ENCODE results near the gene NUDT9.
"Not testable (repeated sequence)": the region's sequence is repeated elsewhere in the genome, so short reads cannot be mapped to it uniquely, and the experiment has no call there.

NUDT9 gene, protein sequence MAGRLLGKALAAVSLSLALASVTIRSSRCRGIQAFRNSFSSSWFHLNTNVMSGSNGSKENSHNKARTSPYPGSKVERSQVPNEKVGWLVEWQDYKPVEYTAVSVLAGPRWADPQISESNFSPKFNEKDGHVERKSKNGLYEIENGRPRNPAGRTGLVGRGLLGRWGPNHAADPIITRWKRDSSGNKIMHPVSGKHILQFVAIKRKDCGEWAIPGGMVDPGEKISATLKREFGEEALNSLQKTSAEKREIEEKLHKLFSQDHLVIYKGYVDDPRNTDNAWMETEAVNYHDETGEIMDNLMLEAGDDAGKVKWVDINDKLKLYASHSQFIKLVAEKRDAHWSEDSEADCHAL

DNA sequence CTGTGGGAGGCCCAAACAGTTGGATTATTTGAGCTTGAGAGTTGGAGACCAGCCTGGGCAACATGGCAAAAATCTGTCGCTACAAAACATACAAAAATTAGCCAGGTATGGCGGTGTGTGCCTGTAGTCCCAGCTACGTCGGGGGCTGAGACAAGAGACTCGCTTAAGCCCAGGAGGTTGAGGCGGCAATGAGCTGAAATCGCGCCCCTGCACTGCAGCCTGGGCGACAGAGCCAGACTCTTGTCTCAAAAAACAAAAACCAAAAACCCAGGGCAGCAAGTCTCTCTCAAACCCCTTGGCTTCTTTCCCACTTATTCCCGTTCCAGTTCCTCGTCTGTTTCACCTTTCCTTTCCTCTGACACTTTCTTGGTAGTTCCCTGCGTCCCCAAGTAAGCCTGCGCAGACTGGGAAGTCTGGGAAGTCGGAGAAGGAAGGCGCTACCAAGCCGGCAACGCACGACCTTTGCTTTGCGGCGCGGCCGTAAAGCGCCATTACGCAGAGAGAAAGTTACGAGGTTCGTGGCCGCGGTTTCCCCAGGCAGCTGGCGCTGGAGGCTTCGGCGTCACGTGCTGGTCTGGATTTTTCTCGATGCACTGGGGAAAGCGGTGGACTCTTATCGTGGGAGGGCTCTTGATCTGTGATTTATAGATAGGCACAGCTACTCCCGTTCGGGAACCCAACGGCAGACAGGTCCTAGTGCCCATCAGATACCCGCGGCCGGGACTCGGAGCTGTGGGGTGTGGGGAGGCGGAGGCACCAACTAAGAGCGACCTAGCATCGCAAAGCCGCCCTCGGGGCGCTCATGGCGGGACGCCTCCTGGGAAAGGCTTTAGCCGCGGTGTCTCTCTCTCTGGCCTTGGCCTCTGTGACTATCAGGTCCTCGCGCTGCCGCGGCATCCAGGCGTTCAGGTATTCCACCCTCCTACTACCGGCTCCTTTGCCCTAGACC, at the start of gene NUDT9:
Gene NUDT9 (plus strand): TSS at position 470 of the 949 bp plus-strand sequence. CDS start 333 bp downstream, at position 803.
- Histone ChIP-seq H3K9me3 (ENCODE audit: control insufficient read depth, low read length) (no peaks in the 10 kb centered on the region), H3K9ac (ENCODE audit: low read length) (peak within 1 kb of the TSS; percentile 96), H3K36me3 (ENCODE audit: control insufficient read depth, insufficient read depth, low read length, severe bottlenecking) (no peaks in the 10 kb centered on the region), H3K4me1 (ENCODE audit: control insufficient read depth, insufficient read depth, low read length) (peaks cover 17% of the 10 kb centered on the region), H3K27me3 (replicated peaks; ENCODE audit: control insufficient read depth, insufficient read depth, low read length) (no peaks in the 10 kb centered on the region), H3K4me3 (ENCODE audit: low read length) (peak within 1 kb of the TSS; percentile 97)
- DNase-seq (ENCODE audit: low read depth): peak; percentile 96

DNA sequence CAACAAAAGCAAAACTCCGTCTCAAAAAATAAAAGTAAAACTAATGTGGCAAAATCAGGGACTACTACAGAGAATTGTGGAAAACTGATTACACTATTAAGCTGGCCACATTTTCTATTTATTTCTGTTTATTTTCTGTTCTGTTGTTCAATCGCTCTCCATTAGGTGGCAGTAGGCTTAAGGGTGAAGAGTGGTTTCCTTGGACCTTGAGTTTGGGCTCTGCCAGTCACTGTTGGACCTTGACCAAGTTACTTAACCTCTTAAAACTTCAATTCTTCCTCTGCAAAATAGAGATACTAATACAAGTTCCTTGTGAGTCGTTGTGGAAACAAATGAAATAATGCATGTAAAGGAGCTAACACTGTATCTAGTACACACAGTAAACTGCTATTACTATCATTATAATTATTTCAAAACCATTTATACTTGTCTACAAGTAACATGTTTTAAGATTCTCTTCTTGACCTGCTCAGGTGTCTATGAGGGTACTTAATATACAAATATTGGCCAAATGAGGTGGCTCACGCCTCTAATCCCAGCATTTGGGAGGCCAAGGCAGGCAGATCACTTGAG, 46.6 kb upstream of the NUDT9 start:
- peaks cover 12% of the 10 kb centered on the region for H3K36me3 ChIP-seq (ENCODE audit: control insufficient read depth, insufficient read depth, low read length, severe bottlenecking)
- no peaks in the 10 kb centered on the region for H3K27me3 ChIP-seq (replicated peaks; ENCODE audit: control insufficient read depth, insufficient read depth, low read length)
- H3K9me3 ChIP-seq (ENCODE audit: control insufficient read depth, low read length): no peaks in the 10 kb centered on the region
- peak; percentile 91 for DNase-seq (ENCODE audit: low read depth)
- H3K4me1 ChIP-seq (ENCODE audit: control insufficient read depth, insufficient read depth, low read length): peaks cover 14% of the 10 kb centered on the region
- no peak overlapping the region for H3K4me3 ChIP-seq (ENCODE audit: low read length)
- peak overlapping the region; percentile 44 for H3K9ac ChIP-seq (ENCODE audit: low read length)

DNA sequence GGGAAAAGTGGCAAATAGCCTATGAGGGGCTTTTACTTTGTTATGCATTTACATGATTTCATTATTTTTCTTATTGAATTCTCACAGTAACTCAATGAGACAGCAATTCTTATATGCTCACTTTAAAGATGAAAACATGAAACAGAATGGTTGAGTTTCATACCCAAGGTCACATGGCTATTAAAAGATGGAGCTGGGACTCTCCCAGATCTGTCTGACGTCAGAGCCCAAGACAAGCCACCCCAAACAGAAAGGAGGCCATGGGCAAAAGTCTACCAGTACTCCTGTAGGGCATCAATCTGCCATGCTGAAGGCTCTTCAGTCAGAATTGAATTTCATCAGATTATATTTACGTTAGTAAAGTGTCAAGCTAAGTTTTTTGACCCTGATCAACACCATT, 44.6 kb upstream of the NUDT9 start:
- H3K36me3 ChIP-seq (ENCODE audit: control insufficient read depth, insufficient read depth, low read length, severe bottlenecking): peaks cover 7% of the 10 kb centered on the region
- H3K27me3 ChIP-seq (replicated peaks; ENCODE audit: control insufficient read depth, insufficient read depth, low read length): no peaks in the 10 kb centered on the region
- H3K4me3 ChIP-seq (ENCODE audit: low read length): no peak overlapping the region
- no peaks in the 10 kb centered on the region for H3K9me3 ChIP-seq (ENCODE audit: control insufficient read depth, low read length)
- H3K4me1 ChIP-seq (ENCODE audit: control insufficient read depth, insufficient read depth, low read length): peaks cover 14% of the 10 kb centered on the region
- H3K9ac ChIP-seq (ENCODE audit: low read length): no peak overlapping the region
- no peak for DNase-seq (ENCODE audit: low read depth)

DNA sequence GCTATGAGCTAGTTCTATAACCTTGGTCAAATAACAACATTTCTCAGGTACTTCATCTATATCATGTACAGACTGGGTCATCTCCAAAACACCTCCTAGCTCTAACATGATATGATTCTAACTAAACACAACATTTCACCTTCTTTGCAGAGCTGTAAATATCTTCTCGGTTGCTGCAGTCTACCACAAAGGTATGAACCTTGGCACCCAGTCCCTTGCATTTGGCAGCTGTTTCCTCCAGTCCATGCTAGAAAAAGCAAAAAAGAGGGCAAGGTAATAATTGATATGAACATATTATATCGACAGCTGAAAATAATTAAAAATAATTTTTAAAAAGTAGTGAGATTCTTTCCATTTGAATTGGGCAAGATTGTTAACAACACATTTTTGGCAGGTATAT, 40.3 kb upstream of the NUDT9 start:
- H3K9ac ChIP-seq (ENCODE audit: low read length): no peak overlapping the region
- no peak for DNase-seq (ENCODE audit: low read depth)
- H3K4me1 ChIP-seq (ENCODE audit: control insufficient read depth, insufficient read depth, low read length): no peaks in the 10 kb centered on the region
- H3K4me3 ChIP-seq (ENCODE audit: low read length): no peak overlapping the region
- no peaks in the 10 kb centered on the region for H3K27me3 ChIP-seq (replicated peaks; ENCODE audit: control insufficient read depth, insufficient read depth, low read length)
- H3K36me3 ChIP-seq (ENCODE audit: control insufficient read depth, insufficient read depth, low read length, severe bottlenecking): peaks cover 7% of the 10 kb centered on the region
- H3K9me3 ChIP-seq (ENCODE audit: control insufficient read depth, low read length): no peaks in the 10 kb centered on the region

DNA sequence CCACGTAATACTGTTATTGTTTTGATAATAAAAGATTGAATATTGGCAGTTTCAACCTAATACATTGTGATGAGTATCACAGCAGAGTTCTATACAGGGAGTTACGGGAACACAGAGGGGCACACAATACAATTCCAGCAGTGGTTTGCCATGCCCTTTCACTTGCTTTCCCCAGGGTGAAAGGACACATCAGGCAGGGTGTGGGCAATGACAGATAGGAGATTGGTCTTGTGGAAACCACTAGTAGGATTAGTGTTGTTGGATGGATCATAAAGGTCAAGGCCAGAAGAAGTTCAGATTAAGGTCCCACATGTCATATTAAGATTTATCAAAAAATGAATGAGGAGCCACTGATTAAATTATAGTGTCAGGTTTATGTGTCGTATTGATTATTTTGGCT, 39.4 kb upstream of the NUDT9 start:
- Histone ChIP-seq H3K9ac (ENCODE audit: low read length) (no peak overlapping the region), H3K36me3 (ENCODE audit: control insufficient read depth, insufficient read depth, low read length, severe bottlenecking) (peaks cover 7% of the 10 kb centered on the region), H3K27me3 (replicated peaks; ENCODE audit: control insufficient read depth, insufficient read depth, low read length) (no peaks in the 10 kb centered on the region), H3K9me3 (ENCODE audit: control insufficient read depth, low read length) (no peaks in the 10 kb centered on the region), H3K4me1 (ENCODE audit: control insufficient read depth, insufficient read depth, low read length) (no peaks in the 10 kb centered on the region), H3K4me3 (ENCODE audit: low read length) (no peak overlapping the region)
- DNase-seq (ENCODE audit: low read depth): no peak

DNA sequence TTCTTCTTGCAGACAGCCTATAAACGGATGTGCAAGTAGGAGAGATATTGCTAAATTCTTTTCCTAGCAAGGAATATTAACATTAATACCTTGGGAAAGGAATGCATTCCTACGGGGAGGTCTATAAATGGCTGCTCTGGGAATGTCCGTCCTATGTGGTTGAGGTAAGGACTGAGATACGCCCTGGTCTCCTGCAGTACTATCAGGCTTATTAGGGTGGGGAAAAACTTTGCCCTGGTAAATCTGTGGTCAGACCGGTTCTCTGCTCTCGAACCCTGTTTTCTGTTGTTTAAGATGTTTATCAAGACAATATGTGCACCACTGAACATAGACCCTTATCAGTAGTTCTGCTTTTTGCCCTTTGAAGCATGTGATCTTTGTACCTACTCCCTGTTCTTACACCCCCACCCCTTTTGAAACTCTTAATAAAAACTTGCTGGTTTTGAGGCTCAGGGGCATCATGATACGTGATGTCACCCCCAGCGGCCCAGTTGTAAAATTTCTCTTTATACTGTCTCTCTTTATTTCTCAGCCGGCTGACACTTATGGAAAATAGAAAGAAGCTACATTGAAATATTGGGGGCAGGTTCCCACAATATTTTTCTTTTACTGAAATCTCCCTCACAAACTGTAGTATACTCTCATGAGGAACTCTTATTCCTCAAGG, 37.8 kb upstream of the NUDT9 start:
- H3K36me3 ChIP-seq (ENCODE audit: control insufficient read depth, insufficient read depth, low read length, severe bottlenecking); H3K9ac ChIP-seq (ENCODE audit: low read length); H3K4me3 ChIP-seq (ENCODE audit: low read length); DNase-seq (ENCODE audit: low read depth); H3K27me3 ChIP-seq (replicated peaks; ENCODE audit: control insufficient read depth, insufficient read depth, low read length); H3K4me1 ChIP-seq (ENCODE audit: control insufficient read depth, insufficient read depth, low read length); H3K9me3 ChIP-seq (ENCODE audit: control insufficient read depth, low read length): not testable (repeated sequence)

DNA sequence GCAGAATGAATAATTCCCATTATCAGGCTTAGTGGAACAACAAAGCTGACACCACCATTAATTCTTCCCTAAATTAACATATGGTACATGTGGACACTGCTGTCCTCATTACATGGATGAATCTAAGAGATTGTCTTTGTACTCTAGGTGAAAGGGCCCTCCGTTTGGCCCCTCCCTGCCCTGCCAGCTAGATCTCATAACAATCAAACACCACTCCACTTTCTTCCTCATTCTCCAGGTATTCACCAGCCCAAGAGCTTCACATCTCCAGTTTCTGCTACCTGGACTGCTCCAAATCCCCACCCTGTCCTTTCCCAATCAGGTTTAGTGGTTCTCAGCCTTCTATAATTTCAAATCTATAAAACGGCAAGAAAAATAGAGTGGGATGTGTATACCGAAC, 35.1 kb upstream of the NUDT9 start:
- Histone ChIP-seq H3K9ac (ENCODE audit: low read length) (no peak overlapping the region), H3K27me3 (replicated peaks; ENCODE audit: control insufficient read depth, insufficient read depth, low read length) (no peaks in the 10 kb centered on the region), H3K36me3 (ENCODE audit: control insufficient read depth, insufficient read depth, low read length, severe bottlenecking) (no peaks in the 10 kb centered on the region), H3K4me1 (ENCODE audit: control insufficient read depth, insufficient read depth, low read length) (peaks cover 8% of the 10 kb centered on the region), H3K9me3 (ENCODE audit: control insufficient read depth, low read length) (peaks cover 4% of the 10 kb centered on the region), H3K4me3 (ENCODE audit: low read length) (no peak overlapping the region)
- no peak for DNase-seq (ENCODE audit: low read depth)

DNA sequence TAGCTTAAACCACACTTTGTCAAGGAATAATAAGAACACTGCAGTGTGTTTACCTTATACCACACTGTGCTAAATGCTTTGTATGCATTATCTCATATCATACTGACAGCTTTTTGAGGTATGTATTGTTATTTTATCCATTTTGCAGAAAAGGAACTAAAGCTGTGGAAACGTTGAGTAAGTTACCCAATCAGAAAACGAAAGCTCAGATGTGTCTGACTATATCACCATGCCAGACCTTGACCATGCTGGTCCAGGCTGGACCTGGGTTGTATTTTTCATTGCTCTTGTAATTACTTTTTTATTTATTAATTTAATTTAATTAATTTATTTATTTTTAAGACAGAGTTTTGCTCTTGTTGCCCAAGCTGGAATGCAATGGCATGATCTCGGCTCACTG, 33.5 kb upstream of the NUDT9 start:
- peak overlapping the region; percentile 56 for H3K4me3 ChIP-seq (ENCODE audit: low read length)
- H3K27me3 ChIP-seq (replicated peaks; ENCODE audit: control insufficient read depth, insufficient read depth, low read length): no peaks in the 10 kb centered on the region
- peaks cover 4% of the 10 kb centered on the region for H3K9me3 ChIP-seq (ENCODE audit: control insufficient read depth, low read length)
- H3K36me3 ChIP-seq (ENCODE audit: control insufficient read depth, insufficient read depth, low read length, severe bottlenecking): no peaks in the 10 kb centered on the region
- DNase-seq (ENCODE audit: low read depth): no peak
- H3K9ac ChIP-seq (ENCODE audit: low read length): no peak overlapping the region
- peaks cover 8% of the 10 kb centered on the region for H3K4me1 ChIP-seq (ENCODE audit: control insufficient read depth, insufficient read depth, low read length)

DNA sequence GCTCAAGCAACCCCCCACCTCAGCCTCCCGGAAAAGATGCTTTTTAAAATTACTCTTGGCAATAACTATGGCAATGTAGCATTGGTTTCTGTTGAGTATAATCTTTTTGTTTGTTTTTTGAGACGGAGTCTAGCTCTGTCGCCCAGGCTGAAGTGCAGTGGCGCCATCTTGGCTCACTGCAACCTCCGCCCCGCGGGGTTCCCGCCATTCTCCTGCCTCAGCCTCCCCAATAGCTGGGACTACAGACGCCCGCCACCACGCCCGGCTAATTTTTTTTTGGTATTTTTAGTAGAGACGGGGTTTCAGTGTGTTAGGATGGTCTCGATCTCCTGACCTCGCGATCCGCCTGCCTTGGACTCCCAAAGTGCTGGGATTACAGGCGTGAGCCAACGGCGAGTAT, 32.3 kb upstream of the NUDT9 start:
- not testable (repeated sequence) for DNase-seq (ENCODE audit: low read depth); H3K4me1 ChIP-seq (ENCODE audit: control insufficient read depth, insufficient read depth, low read length); H3K27me3 ChIP-seq (replicated peaks; ENCODE audit: control insufficient read depth, insufficient read depth, low read length); H3K36me3 ChIP-seq (ENCODE audit: control insufficient read depth, insufficient read depth, low read length, severe bottlenecking); H3K9me3 ChIP-seq (ENCODE audit: control insufficient read depth, low read length)
- peak overlapping the region; percentile 91 for H3K4me3 ChIP-seq (ENCODE audit: low read length)
- peak overlapping the region; percentile 92 for H3K9ac ChIP-seq (ENCODE audit: low read length)

DNA sequence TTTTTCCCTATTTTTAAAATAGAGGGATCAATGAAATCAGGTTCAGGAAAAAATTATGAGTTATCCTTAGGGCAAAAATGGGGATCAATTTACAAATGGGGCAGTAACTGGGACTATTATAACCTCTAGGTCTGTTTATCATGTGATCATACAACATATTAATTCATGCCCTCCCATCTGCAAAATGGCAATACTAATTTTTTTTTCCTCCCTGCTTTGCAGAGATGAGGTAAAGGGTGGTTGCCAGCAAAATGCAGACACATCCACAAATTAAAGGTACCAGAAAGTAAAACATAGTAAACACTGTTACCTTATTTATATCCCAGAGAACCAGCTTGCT, 31.9 kb upstream of the NUDT9 start:
- Histone ChIP-seq H3K4me3 (ENCODE audit: low read length) (peak overlapping the region; percentile 91), H3K4me1 (ENCODE audit: control insufficient read depth, insufficient read depth, low read length) (peaks cover 8% of the 10 kb centered on the region), H3K36me3 (ENCODE audit: control insufficient read depth, insufficient read depth, low read length, severe bottlenecking) (no peaks in the 10 kb centered on the region), H3K9ac (ENCODE audit: low read length) (peak overlapping the region; percentile 92), H3K27me3 (replicated peaks; ENCODE audit: control insufficient read depth, insufficient read depth, low read length) (no peaks in the 10 kb centered on the region), H3K9me3 (ENCODE audit: control insufficient read depth, low read length) (peaks cover 4% of the 10 kb centered on the region)
- DNase-seq (ENCODE audit: low read depth): no peak

All from adipocyte (in vitro differentiated cells).